Stimulated activated CD8-positive, alpha-beta memory T cell treated with anti-CD3 and anti-CD28 coated beads, Interleukin-7, amount 100 ng/mL, for 4 hours (primary cell): ENCODE measurements around the gene CDK1.
"Not testable (repeated sequence)": the region's sequence is repeated elsewhere in the genome, so short reads cannot be mapped to it uniquely, and the experiment has no call there.

Experiments
- DNase-seq, 2 donors: peaks; one replicate each; pipeline ENCODE4 v3.0.0-alpha.2; 2020; ENCODE audit warnings: low read depth in 2 of 2

Gene CDK1

DNA sequence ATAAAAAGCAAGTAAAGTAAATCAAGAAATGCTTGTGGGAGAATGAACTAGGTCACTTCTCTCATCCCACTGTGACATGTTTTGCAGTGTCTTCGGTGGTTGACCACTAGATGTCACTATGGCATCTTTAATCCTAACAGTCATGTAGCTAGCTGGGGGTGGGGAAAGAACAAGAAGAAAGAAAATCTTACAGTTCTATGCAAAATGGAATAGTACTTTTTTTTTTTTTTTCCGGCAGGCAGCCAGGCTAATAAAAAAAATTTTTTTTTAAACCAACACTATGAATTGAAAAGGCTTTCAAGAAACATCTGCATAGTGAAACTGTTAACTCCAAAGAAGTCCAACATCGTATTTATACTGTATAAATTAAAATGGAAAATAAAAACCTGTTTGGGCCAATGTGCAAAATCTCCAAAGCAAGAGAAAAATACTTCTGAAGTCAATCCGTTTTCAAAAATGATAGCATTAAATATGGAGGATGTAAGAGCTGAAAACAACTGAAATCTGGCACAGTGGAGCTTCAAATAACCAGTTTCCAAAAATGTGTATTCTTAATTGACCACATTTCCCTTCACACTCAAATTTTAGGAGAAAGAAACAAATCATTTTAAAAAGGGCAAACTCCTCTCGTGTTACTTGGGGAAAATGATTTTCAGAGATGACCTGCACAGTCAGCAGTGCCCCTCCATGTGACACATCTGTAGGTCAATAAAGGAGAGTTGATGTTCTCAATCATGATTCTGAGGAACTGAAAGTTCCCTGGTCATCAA is 38.5 kb downstream of the CDK1 start:
- DNase-seq: peak in 1 of 2 donors; percentile 3

DNA sequence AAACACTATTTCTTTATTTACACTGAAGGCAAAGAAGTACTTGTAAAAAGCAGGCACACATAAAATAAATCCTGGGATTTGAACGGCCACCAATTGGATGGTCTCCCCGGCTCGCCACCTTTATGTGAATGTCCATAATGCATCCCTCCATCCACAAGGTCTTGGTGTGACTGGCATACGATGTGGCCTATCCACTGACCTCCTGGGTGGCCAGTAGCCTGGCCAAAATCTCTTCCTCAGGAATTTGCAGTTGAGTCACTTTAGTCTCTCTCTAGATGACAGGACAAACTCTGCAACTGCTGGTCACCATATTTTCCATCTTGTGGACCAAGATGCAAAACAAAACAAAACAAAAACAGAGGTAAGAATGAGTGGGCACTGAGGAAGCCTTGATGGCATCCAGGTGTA is 39.1 kb downstream of the CDK1 start:
- DNase-seq: no peak

DNA sequence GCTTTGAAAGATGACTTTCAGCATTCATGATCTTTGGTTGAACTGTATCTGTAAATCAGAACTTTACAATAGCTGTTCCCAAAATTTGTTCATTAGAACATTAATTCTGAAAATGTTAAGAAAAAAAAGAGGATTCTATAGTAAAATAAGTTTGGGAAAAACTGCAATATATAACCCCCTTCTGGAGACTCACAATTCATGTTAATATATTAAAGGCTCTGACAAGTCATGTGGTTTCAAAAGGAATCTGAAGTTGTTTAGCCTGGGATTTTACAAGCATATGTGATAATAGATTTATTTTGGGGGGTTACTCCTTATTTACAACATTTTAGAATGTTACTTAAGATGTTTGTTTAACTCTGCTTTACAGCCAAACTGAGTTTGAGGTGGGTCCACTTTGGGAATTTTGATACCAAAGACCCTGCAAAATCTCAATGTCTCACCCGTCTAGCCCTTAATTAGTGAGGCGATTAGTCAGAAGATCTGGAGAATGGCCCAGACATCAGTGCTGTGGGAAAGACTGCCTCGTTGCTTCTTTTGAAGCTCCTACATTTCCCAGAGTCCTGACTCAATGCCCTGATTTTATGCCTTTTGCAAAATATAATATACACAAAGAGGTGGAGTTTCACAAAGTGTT is 40.0 kb downstream of the CDK1 start:
- DNase-seq: no peak

DNA sequence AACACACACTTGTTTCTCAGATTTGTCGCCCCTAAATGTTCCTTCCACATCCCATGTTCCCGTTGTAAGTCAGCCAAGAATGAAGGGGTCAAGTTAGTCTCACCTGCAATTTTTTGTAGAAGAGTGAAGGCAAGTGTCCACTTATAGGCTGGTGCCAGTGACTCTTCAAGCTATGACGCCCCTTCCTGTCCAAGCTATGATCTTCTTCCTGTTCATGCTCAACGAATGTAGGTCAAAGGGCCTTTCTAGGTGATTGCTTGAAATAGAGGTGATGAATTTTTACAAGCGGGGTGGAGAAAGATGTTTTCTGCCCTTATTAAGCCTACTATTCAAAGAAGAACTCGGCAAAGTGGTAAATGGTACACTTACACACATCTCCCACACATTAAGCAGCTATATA is 41.0 kb downstream of the CDK1 start:
- no peak for DNase-seq

DNA sequence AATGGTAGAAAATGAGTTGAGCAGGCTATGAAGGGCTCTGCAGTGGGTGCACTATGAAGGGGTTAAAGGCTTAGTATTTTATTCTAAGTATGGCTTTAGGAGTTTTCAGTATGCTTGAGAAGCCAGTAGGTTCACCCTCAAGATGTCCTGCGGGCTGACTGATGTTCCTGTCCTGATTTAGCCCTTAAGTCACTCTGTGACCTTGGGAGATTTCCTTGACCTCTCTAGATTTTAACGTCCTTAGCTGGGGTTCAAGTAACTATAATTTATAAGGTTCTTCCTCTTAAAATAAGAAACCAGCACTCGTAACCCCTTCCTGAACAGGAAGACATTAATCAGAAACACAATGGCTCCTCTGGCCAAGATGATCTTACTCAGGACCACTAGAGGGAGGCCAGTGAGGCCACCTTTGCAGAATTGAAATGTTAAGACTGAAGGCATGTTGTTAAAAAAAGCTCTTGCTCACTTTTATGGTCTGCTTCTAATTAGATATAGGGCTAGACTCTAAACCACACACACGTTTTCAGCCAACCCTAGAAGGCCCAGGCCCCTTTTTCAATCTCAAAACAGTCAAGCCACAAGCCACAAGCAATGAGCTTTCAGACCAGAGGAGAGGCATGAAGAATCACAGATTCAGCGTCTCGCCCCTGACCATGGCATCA is 41.9 kb downstream of the CDK1 start:
- no peak for DNase-seq

DNA sequence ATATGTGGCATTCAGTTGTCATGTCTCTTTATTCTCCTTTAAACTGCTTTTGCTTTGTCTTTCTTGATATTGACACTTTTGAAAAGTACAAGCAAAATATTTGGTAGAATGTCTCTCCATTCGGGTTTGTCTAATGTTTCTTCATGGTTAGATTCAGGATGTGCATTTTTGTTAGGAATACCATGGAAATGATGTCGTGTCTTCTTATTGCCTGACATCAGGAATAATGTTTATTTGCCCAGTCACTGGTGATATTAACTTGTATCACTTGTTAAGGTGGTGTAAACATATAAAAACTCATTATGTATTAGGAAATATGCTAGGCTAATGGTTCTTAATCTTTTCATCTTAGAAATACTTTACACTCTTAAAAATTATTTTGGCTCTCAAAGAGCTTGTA is 43.4 kb downstream of the CDK1 start:
- no peak for DNase-seq

DNA sequence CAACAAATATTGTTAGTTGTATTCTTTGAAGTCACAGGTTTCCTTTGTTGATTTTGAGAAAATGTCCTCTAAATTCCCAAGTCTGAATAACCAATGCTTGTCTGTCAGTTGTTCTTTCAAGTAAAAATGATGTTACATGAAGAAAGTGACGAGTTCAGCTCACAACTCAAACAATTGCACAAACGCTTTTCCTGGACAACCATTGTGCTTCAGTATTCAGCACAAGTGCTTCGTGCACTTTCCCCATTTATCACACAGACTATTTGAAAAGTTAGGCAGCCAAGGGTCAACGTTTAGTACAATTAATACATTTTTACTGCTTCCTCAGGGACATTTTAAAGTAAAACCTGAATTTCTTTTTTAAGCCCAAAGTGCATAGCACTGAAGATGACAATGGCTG is 44.5 kb downstream of the CDK1 start:
- no peak for DNase-seq

DNA sequence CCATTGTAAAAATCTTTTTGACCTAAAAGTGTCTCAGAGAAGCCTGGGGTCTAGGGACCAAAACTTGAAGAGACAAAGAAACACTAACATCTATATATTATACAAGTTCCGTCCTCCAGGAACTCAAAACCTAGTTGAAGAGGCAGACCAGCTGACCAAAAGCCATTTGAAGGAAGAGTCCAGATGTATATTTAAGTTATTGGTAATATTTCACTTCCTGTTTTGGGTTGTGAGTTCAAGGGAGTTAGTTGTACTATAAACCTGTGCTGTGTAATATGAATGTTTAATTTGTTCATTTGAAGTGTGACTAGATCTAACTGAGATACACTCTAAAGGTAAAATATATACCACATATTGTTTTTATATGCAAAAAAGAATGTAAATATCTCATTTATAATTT is 45.0 kb downstream of the CDK1 start:
- DNase-seq: no peak

DNA sequence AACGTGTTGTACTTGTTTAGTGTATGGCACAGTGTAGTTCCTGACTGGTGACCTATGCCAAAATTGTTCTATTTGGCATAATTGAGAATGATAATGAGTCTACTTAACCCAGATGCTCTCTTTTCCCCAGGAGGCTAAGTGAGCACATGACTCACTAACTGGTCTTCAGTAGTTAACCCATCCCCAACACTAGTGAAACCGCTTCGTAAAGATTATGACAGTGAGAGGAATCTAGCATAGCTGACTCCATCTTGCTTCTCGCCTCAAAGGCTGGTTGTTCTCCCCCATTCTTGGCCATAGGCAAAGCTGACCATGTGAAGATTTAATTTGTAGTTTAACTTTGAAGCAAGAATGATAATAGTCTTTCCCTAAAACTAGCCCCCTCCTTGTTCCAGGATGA is 47.2 kb downstream of the CDK1 start:
- DNase-seq: no peak

DNA sequence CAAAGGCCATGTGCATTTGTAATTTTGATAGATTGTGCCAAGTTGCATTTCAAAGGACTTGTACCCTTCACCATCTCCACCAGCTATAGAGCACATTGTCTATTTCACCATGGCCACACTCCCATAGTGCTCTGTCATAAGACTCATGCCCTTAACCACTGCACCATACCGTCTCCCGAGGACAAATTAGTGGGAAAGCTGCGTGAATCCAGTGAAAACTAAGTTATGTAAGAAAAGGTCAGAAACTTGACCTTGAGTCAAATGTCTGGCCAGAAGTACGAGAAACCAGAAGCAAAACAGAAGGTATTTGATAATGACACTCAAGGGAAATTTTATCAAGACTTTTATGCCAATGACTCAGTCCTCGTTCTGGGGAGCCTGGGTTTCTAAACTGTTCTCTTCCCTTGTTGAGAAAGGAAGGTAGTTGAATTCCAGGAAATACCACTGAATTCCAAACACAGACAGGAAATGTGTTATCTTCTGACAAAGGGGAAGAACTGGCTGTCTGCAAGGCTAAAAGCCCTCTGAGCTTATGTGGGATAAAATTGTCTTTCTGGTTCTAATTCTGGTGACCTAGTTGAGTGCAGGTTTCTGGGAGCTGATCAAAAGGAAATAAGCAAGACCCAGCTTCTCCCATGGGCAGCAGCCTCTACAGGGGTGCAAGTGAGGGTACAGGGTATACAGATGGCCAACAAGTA is 49.7 kb downstream of the CDK1 start:
- no peak for DNase-seq

DNA sequence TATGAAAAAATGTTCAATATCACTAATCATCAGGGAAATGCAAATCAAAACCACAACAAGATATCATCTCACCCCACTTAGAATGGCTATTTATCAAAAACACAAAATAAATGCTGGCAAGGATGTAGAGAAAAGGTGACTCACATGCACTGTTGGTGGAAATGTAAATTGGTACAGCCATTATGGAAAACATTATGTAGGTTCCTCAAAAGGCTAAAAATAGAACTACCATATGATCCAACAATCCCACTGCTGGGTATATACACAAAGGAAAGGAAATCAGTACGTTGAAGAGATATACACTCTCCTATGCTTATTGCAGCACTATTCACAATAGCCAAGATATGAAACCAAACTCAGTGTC is 50.2 kb downstream of the CDK1 start:
- DNase-seq: no peak

DNA sequence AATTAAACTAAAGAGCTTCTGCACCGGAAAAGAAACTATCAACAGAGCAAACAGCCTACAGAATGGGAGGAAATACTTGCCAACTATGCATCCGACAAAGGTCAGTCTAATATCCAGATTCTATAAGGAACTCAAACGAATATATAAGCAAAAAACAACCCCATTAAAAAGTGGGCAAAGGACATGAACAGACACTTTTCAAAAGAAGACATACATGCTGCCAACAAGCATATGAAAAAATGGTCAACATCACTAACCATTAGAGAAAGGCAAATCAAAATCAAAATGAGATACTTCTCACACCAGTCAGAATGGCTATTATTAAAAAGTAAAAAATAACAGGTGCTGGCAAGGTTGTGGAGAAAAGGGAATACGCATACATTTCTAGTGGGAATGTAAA is 53.9 kb downstream of the CDK1 start:
- not testable (repeated sequence) for DNase-seq

DNA sequence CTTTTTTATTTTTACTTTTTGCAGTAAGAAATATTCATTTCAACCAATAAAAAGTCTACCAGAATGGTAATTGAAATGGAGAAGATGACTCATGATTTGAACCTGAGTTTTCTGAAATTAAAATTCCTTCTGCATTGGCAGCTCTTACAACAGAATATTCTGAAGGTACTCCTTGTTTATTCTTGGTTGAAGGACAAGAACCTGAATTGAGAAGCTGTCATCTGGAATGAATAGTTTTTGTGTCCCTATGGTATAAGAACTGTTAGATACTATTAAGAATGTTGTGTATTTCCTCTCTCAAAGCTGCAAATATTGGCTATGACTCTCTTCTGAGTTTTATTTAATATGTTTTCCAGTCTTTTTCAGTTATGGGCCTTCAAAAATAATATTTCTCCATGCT is 56.1 kb downstream of the CDK1 start:
- DNase-seq: no peak

DNA sequence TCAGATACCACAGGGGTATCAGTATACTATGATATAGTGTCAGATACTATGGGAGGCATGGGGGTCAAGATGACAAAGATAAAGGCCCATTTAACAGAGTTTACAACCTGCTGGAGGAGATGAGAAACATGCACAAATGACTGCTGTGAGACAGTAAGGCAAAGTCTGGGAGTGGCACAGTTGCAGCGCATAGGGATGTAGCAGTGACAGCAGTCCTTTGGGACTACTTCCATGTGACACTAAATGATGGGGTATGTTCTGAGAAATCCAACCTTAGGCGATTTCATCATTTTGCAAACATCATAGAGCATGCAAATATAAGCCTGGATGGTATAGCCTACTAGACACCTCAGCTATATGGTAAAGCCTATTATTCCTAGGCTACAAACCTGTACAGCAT is 56.8 kb downstream of the CDK1 start:
- no peak for DNase-seq

DNA sequence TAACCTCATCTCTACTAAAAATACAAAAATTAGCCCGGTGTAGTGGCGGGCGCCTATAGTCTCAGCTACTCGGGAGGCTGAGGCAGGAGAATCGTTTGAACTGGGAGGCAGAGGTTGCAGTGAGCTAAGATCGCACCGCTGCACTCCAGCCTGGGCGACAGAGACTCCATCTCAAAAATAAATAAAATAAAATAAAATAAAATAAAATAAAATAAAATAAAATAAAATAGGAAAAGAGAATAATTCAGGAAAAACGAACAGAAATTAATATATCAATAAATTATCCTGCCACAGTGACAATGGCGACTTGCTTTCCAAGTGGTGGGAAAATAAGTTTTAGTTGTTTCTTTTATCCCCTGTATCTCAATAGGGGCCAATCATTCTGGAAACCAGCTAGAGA is 62.9 kb downstream of the CDK1 start:
- not testable (repeated sequence) for DNase-seq

DNA sequence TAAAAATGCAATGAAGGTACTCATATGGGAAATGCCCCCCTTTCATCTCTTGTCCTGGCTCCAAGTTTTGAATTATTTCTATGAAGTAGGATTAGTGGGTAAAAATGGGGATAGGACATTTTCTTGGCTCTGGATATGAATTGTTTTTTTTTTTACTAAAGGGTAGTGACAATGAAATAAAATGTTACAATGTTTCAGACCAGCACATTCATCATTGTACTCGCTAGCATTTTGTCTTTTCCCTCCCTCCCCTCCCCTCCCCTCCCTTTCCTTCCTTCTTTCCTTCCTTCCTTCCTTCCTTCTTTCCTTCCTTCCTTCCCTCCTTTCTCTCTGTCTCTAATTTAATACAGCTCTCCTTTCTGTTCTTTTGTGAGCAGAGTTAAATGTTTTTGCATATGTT is 64.4 kb downstream of the CDK1 start:
- DNase-seq: no peak
